ENCODE results near the gene RNF32. TPM values are rescaled to one million over a fixed set of nuclear protein-coding genes. Genes with fewer than 3 reads are reported as not detected.
A peak's percentile ranks its signal among the peaks of the same experiment; 100 is the strongest.
"Not testable (repeated sequence)": the region's sequence is repeated elsewhere in the genome, so short reads cannot be mapped to it uniquely, and the experiment has no call there.

Gene RNF32
- total RNA-seq, 1 donor from 2014 or later, result 0.30 TPM

DNA sequence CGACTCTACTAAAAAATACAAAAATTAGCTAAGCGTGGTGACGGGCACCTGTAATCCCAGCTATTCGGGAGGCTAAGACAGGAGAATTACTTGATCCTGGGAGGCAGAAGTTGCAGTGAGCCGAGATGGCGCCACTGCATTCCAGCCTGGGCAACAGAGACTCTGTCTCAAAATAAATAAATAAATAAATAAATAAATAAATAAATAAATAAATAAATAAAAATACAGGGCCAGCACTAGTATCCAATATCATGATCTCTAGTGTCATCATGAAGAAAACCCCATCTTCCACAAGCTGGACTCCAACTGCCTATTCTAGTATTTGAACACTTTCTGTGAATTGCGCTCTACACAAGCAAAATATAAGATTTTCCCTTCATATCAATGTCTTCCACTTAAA lies 3.5 kb upstream of the RNF32 start:
- DNase-seq (ENCODE audit: missing footprints); ATAC-seq; intact Hi-C loops (cut with DNase I): not testable (repeated sequence)

- intact Hi-C loops (cut with DNase I), result no loop called here
- ATAC-seq, result no peak
Measured at GRCh38 chr7:156638443-156639077, 2.0 kb upstream of the RNF32 start.

GRCh38 chr7:156639426-156640256 lies 933 bp upstream of the RNF32 start:
- DNase-seq (ENCODE audit: missing footprints) (no peak), ATAC-seq (peak; percentile 18)
- intact Hi-C loops (cut with DNase I), result no loop called here

More at GRCh38 chr7:156638443-156639077, 2.0 kb upstream of the RNF32 start:
- DNase-seq (ENCODE audit: missing footprints), result no peak

DNA sequence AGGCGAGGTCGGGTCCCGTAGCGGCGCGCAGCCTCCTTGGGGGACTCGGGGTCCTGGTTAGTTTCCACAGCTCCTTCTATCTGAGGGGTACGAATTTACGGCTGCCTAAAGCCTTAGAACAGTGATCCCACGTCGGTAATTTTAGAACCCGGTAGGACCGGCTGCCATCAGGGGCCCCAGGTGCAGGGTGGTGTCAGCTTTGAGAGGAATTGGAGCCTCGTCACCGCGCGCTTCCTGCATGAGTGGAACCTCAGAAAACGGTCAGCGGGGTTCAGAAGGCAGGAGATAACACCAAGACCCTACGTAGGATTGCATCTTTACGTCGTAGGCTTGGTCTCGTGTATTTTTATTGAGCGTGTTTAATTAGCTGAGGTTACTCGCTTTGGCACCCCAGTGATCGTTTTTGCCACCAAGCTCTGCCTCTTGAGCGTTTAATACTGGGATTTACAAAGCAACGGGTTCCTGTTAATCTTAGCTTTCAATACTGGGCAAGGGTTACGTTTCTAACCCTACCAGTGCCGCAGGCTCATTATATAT lies 443 bp downstream of the RNF32 start:
- ATAC-seq (peak; percentile 17), DNase-seq (ENCODE audit: missing footprints) (no peak)
- intact Hi-C loops (cut with DNase I), result no loop called here

GRCh38 chr7:156642306-156643045 lies 1.9 kb downstream of the RNF32 start:
- intact Hi-C loops (cut with DNase I), result no loop called here
- ATAC-seq (no peak), DNase-seq (ENCODE audit: missing footprints) (no peak)

DNA sequence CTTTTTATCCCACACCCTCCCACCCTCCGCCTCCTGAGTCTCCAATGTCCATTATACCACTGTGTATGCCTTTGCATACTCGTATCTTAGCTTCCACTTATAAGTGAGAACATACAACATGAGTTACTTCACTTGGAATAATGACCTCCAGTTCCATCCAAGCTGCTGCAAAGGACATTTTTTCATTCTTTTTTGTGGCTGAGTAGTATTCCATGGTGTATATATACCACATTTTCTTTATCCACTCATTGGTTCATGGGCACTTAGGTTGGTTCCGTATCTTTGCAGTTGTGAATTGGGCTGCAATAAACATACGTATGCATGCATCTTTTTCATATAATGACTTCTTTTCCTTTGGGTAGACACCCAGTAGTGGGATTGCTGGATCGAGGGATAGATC lies 6.8 kb downstream of the RNF32 start:
- DNase-seq (ENCODE audit: missing footprints); ATAC-seq; intact Hi-C loops (cut with DNase I): not testable (repeated sequence)

GRCh38 chr7:156650042-156650441 lies 9.5 kb downstream of the RNF32 start:
- no peak for ATAC-seq
- intact Hi-C loops (cut with DNase I), result no loop called here
- no peak for DNase-seq (ENCODE audit: missing footprints)

GRCh38 chr7:156651474-156651873 lies 10.9 kb downstream of the RNF32 start:
- DNase-seq (ENCODE audit: missing footprints) (no peak), ATAC-seq (no peak)
- intact Hi-C loops (cut with DNase I), result no loop called here

GRCh38 chr7:156652886-156653568 lies 12.5 kb downstream of the RNF32 start:
- ATAC-seq (no peak), DNase-seq (ENCODE audit: missing footprints) (no peak)
- intact Hi-C loops (cut with DNase I), result no loop called here

GRCh38 chr7:156654511-156655234 lies 14.1 kb downstream of the RNF32 start:
- DNase-seq (ENCODE audit: missing footprints) (no peak), ATAC-seq (no peak)
- intact Hi-C loops (cut with DNase I), result no loop called here

DNA sequence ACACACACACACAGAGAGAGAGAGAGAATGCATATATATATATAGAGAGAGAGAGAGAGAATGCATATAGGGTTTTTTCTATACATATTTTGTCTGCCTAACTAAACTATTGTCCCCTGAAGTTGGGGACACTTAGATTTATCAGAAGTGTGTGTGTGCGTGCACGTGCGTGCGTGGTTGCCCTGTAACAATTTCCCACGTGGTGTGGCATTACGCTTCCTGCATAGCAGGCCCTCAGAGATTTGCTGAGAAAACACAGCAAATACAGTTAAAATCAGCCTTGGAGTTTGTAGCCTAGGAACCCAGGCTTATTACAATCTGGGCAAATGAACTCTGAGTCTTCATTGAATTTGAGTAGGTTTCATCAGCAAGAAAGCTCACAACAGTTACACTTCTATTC lies 14.7 kb downstream of the RNF32 start:
- DNase-seq (ENCODE audit: missing footprints), result no peak
- intact Hi-C loops (cut with DNase I), result no loop called here
- ATAC-seq, result no peak

DNA sequence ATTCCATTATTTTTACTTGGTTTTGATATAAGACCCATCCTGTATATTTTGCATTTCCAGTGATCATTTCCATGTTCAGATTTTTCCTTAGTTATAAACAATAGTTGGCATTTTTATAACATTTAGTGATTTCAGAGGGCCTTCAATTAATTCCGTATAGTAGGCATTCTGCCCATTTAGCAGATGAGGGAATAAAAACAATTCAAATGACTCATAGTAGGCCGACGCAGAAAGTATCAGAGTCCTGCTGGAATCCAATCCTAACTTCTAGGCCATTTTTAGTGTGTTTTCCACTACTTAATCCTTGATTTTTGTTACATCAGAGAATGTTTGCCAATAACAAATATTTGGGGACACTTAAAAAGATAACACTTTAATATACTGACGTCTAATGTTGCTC lies 15.4 kb downstream of the RNF32 start:
- ATAC-seq (no peak), DNase-seq (ENCODE audit: missing footprints) (no peak)
- intact Hi-C loops (cut with DNase I), result no loop called here

- DNase-seq (ENCODE audit: missing footprints), result no peak
- ATAC-seq, result no peak
- intact Hi-C loops (cut with DNase I), result no loop called here
Measured at GRCh38 chr7:156656598-156656997, 16.0 kb downstream of the RNF32 start.

DNA sequence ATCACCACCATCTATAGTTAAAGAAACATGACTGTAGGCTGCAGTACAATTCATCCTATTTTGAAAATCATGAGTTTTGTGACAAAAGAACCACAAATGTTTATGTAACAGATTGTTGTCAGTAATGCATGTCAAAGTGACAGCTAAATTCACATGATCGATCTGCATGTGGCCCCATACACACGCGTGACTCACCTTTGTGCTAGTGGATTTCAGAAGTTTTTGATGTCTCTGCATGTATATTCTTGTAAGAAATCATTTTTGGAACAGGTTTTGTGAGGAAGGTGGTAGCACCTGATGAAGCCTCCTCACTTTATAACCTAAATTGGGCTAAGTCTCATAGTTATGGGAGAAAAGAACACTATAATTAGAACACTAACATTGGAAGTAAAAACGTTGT lies 17.1 kb downstream of the RNF32 start:
- intact Hi-C loops (cut with DNase I), result no loop called here
- DNase-seq (ENCODE audit: missing footprints), result no peak
- ATAC-seq, result no peak

- ATAC-seq, result no peak
- DNase-seq (ENCODE audit: missing footprints), result no peak
- intact Hi-C loops (cut with DNase I), result no loop called here
Measured at GRCh38 chr7:156659203-156659602, 18.6 kb downstream of the RNF32 start.

DNA sequence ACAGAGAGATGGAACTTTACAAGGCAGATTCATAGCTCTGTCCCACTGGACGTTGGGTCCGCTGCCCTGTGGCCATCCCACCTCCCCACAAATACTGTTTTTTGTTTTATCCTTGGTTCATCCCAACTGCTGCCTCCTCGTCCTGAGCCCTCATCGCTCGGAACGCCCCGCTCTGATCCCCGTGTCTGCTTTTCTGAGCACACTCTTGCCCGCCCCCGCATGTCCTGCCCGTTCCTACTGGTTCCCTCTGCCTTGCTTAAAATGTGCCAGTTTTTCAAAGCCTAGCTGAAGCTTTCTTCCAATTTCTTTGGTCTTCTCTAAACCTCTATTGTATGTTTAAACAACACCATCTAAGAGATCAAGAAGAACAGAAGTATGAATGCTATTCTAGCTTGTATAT lies 19.4 kb downstream of the RNF32 start:
- ATAC-seq, result no peak
- no peak for DNase-seq (ENCODE audit: missing footprints)
- intact Hi-C loops (cut with DNase I), result no loop called here

DNA sequence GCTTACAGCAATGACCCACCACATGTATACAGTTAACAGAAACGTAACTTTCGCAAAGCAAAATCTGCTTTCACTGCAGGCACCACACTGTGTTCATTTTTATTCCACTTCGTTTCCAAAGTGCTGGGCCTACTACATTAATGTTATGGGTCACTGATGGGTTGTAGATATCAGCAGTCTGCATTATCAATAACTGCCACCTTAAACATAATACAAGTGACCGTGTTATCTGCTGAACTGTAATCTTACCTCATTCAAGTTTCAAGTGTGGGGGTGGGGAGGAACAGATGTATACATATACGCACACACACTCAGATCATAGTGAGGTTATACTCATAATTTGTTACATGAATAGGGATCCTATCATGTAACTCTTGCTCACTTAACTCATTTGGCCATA lies 21.1 kb downstream of the RNF32 start:
- intact Hi-C loops (cut with DNase I), result no loop called here
- ATAC-seq (no peak), DNase-seq (ENCODE audit: missing footprints) (no peak)

- DNase-seq (ENCODE audit: missing footprints), result no peak
- intact Hi-C loops (cut with DNase I), result no loop called here
Measured at GRCh38 chr7:156662277-156662676, 21.7 kb downstream of the RNF32 start.

More at GRCh38 chr7:156662277-156662676, 21.7 kb downstream of the RNF32 start:
- no peak for ATAC-seq

Measured in Right ventricle myocardium inferior (tissue), 1 donor.